Ovary (tissue), 3 donors: ENCODE measurements around the gene PDE7B.

ENCODE experiments used
- POLR2A ChIP-seq: fragments of 450-650 bp; IDR thresholded peaks from one replicate; pipeline ENCODE4 v1.6.1; 2017; ENCODE audit warnings: antibody characterized with exemption, mild to moderate bottlenecking, moderate library complexity
- TF ChIP-seq, protein P1 (sequence below), 3 donors: fragments of 450-650 bp in 2 of 3; fragments of 200-600 bp in 1 of 3; IDR thresholded peaks; one replicate each; pipeline versions ENCODE4 v1.5.1 to v1.8.0; 2016 to 2022; ENCODE audit warnings: antibody characterized with exemption in 3 of 3, mild to moderate bottlenecking in 1 of 3
- donor health status: DM: no; HTN: no; CAD: no.

GRCh38 chr6:135858931-135859330 is 7.4 kb downstream of the PDE7B start:
- TF ChIP-seq, protein P1, sequence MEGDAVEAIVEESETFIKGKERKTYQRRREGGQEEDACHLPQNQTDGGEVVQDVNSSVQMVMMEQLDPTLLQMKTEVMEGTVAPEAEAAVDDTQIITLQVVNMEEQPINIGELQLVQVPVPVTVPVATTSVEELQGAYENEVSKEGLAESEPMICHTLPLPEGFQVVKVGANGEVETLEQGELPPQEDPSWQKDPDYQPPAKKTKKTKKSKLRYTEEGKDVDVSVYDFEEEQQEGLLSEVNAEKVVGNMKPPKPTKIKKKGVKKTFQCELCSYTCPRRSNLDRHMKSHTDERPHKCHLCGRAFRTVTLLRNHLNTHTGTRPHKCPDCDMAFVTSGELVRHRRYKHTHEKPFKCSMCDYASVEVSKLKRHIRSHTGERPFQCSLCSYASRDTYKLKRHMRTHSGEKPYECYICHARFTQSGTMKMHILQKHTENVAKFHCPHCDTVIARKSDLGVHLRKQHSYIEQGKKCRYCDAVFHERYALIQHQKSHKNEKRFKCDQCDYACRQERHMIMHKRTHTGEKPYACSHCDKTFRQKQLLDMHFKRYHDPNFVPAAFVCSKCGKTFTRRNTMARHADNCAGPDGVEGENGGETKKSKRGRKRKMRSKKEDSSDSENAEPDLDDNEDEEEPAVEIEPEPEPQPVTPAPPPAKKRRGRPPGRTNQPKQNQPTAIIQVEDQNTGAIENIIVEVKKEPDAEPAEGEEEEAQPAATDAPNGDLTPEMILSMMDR (IDR thresholded peaks at IDR 0.05), result no peak
- TF ChIP-seq POLR2A, result no peak
